DMS114 treated with DMSO at 0.1 percent for 48 hours (cell line): ENCODE results near the gene RGS3.
"Not testable (repeated sequence)": the region's sequence is repeated elsewhere in the genome, so short reads cannot be mapped to it uniquely, and the experiment has no call there.

Experiments used
- DNase-seq: peaks from one replicate; lab custom pipeline; 2025; ENCODE audit not compliant: unreplicated experiment; lab: John Stamatoyannopoulos, UW

Gene RGS3

GRCh38 chr9:113463418-113464285 is at the start of gene RGS3:
Gene RGS3, plus strand, starts transcription at chr9:113463727. Its CDS starts 76 bp downstream, at chr9:113463803.
- no peak for DNase-seq

GRCh38 chr9:113416149-113416721 is 47.3 kb upstream of the RGS3 start:
- DNase-seq: no peak

- no peak for DNase-seq
These were observed 46.2 kb upstream of the RGS3 start for GRCh38 chr9:113417370-113417769.

GRCh38 chr9:113421726-113422125 is 41.8 kb upstream of the RGS3 start:
- DNase-seq: no peak

GRCh38 chr9:113425072-113425471 is 38.5 kb upstream of the RGS3 start:
- no peak for DNase-seq

GRCh38 chr9:113426701-113427100 is 36.8 kb upstream of the RGS3 start:
- DNase-seq: no peak

- DNase-seq: no peak
These were observed 35.9 kb upstream of the RGS3 start for GRCh38 chr9:113427629-113428028.

GRCh38 chr9:113428062-113428615 is 35.4 kb upstream of the RGS3 start:
- DNase-seq: no peak

- DNase-seq: no peak
These were observed 32.3 kb upstream of the RGS3 start for GRCh38 chr9:113431191-113431590.

GRCh38 chr9:113436728-113437515 is 26.6 kb upstream of the RGS3 start:
- DNase-seq: no peak

GRCh38 chr9:113437716-113438115 is 25.8 kb upstream of the RGS3 start:
- DNase-seq: not testable (repeated sequence)

- no peak for DNase-seq
These were observed 18.8 kb upstream of the RGS3 start for GRCh38 chr9:113444736-113445135.

- peak; percentile 31 for DNase-seq
These were observed 17.2 kb upstream of the RGS3 start for GRCh38 chr9:113446323-113446740.

GRCh38 chr9:113449376-113449775 is 14.2 kb upstream of the RGS3 start:
- no peak for DNase-seq

- no peak for DNase-seq
These were observed 11.4 kb upstream of the RGS3 start for GRCh38 chr9:113452113-113452605.

GRCh38 chr9:113454914-113455761 is 8.4 kb upstream of the RGS3 start:
- DNase-seq: no peak

- no peak for DNase-seq
These were observed 7.3 kb upstream of the RGS3 start for GRCh38 chr9:113456235-113456634.

- DNase-seq: no peak
These were observed 2.2 kb upstream of the RGS3 start for GRCh38 chr9:113461285-113461684.

GRCh38 chr9:113461943-113462342 is 1.6 kb upstream of the RGS3 start:
- DNase-seq: no peak

GRCh38 chr9:113462781-113463286 is 693 bp upstream of the RGS3 start:
- no peak for DNase-seq
